Chondrocyte (in vitro differentiated cells): ENCODE data around the gene OR13J1. TPM values are rescaled to one million over a fixed set of nuclear protein-coding genes. Genes with fewer than 3 reads are reported as not detected.

ENCODE experiments used
- DNase-seq: peaks from one replicate; pipeline ENCODE4 v3.0.0; 2021; ENCODE audit warnings: mixed read lengths, low spot score
- H3K27ac Mint-ChIP-seq: one replicate; pipeline ENCODE4 v1.8.0; 2021; ENCODE audit warnings: mild to moderate bottlenecking, moderate library complexity, mixed read lengths; ENCODE audit not compliant: unreplicated experiment
- H3K27me3 Mint-ChIP-seq: 2 replicates; pipeline ENCODE4 v1.8.0; 2021; ENCODE audit warnings: low read depth, mixed read lengths
- H3K36me3 Mint-ChIP-seq: 2 replicates; pipeline ENCODE4 v1.8.0; 2021; ENCODE audit warnings: low read depth, mixed read lengths
- H3K4me1 Mint-ChIP-seq: 2 replicates; pipeline ENCODE4 v1.8.0; 2021; ENCODE audit warnings: low read depth, mild to moderate bottlenecking, mixed read lengths
- H3K4me3 Mint-ChIP-seq: one replicate; pipeline ENCODE4 v1.8.0; 2021; ENCODE audit warnings: mild to moderate bottlenecking, moderate library complexity, mixed read lengths; ENCODE audit not compliant: unreplicated experiment
- H3K9me3 Mint-ChIP-seq: 2 replicates; pipeline ENCODE4 v1.8.0; 2021; ENCODE audit warnings: low read depth, mixed read lengths
- total RNA-seq: library from RNA; stranded (reverse); gene quantifications from 3 replicates; pipeline ENCODE4 v1.2.1, GENCODE V29; 2021
- TF ChIP-seq, protein P1 (sequence below): fragments of 200-600 bp; sonication (generic); IDR thresholded peaks from 2 replicates; pipeline ENCODE4 v1.5.0; 2021; ENCODE audit warnings: antibody characterized with exemption, mild to moderate bottlenecking, moderate library complexity

The OR13J1 gene
- total RNA-seq, 1 donor from 2014 or later = not detected

DNA sequence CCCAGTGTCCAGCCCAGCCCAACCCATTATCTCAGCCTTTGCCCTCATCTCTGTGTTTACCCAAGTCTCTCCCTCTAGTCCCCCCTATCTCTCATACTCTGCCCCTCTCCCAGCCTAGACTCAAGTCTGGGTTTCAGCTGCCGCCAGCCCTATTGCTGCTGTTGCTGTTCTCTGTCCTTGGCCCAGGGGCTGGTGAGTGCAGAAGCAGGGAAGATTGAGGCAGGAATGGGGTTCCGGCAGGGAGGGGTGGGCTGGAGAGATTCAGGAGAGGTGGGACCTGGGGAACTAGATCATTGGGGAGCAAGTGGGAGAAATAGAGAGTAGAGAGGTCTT, 40.5 kb downstream of the OR13J1 start:
- no peaks in the 10 kb centered on the region for H3K36me3 Mint-ChIP-seq
- H3K9me3 Mint-ChIP-seq = no peaks in the 10 kb centered on the region
- H3K4me3 Mint-ChIP-seq = peak overlapping the region; percentile 81
- DNase-seq = no peak
- H3K4me1 Mint-ChIP-seq = peaks cover 47% of the 10 kb centered on the region
- H3K27ac Mint-ChIP-seq = peak overlapping the region; percentile 88
- no peaks in the 10 kb centered on the region for H3K27me3 Mint-ChIP-seq
- TF ChIP-seq, protein P1, sequence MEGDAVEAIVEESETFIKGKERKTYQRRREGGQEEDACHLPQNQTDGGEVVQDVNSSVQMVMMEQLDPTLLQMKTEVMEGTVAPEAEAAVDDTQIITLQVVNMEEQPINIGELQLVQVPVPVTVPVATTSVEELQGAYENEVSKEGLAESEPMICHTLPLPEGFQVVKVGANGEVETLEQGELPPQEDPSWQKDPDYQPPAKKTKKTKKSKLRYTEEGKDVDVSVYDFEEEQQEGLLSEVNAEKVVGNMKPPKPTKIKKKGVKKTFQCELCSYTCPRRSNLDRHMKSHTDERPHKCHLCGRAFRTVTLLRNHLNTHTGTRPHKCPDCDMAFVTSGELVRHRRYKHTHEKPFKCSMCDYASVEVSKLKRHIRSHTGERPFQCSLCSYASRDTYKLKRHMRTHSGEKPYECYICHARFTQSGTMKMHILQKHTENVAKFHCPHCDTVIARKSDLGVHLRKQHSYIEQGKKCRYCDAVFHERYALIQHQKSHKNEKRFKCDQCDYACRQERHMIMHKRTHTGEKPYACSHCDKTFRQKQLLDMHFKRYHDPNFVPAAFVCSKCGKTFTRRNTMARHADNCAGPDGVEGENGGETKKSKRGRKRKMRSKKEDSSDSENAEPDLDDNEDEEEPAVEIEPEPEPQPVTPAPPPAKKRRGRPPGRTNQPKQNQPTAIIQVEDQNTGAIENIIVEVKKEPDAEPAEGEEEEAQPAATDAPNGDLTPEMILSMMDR = no peak

DNA sequence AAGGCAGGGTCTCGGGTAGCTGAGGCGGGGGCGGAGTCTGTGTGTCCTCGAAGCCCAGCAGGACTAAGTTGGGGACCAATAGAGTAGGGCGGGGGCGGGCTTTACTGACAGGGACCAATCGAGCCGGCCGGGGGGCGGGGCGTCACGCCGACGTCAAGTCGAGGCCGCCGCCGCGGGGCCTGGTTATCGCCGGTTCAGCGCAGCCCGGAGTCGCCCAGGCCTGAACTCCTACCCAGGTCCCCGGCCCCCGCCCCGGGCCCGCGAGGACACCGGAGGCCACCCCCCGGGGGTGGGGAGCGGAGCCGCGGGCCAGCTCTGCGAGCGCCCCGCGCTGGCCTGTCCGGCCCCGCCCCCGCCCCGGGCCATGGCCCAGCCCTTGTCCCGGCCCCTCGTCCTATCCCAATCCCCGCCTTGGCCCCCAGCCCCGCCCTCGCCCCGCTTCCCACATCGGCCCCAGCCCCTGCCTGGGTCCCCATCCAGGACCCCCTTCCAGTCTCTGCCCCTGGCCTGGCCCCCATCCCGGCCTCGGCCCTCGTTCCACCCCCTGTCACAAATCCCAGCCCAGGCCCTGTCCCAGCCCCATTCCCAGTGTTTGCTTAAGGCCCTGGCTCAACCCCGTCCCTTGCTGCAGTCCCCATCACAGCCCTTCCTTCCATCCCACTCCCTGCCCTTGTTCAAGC, 41.0 kb downstream of the OR13J1 start, which contains the start of gene TMEM8B:
Gene TMEM8B, plus strand, starts transcription at position 145 of the 680 bp plus-strand sequence. Its CDS starts 220 bp downstream, at position 365.
- peak within 1 kb of the TSS; percentile 97 for H3K27ac Mint-ChIP-seq
- TF ChIP-seq, protein P1 = no peak
- DNase-seq = no peak
- peak within 1 kb of the TSS; percentile 99 for H3K4me3 Mint-ChIP-seq
- peaks cover 43% of the 10 kb centered on the region for H3K4me1 Mint-ChIP-seq
- H3K36me3 Mint-ChIP-seq = no peaks in the 10 kb centered on the region
- H3K27me3 Mint-ChIP-seq = no peaks in the 10 kb centered on the region
- H3K9me3 Mint-ChIP-seq = no peaks in the 10 kb centered on the region

DNA sequence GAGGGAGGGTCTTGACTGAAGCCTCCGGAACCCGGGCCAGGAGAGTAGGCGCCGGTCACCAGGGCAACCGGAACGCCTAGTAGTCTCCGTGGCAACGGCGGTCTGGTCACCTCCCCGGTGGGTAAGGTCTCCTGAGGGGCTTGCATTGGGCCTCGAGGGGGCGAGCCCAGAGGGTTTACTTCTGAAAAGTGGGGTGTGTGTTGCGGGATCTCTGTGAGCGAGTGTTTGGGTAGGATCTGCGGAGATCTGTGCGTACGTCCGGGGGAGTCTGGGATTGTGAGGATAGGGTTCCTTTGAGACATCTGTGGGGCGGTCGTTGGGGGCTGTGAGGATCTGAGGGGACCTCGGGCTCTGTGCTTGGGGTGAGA, 41.5 kb downstream of the OR13J1 start, which contains the start of gene FAM221B:
Gene FAM221B, minus strand, starts transcription at position 17 of the 368 bp plus-strand sequence. CDS start 2,571 bp downstream, outside the sequence.
- Mint-ChIP-seq H3K4me3 (peak within 1 kb of the TSS; percentile 99), H3K36me3 (no peaks in the 10 kb centered on the region), H3K27me3 (no peaks in the 10 kb centered on the region), H3K9me3 (no peaks in the 10 kb centered on the region), H3K27ac (peak within 1 kb of the TSS; percentile 97), H3K4me1 (peaks cover 40% of the 10 kb centered on the region)
- DNase-seq = no peak
- TF ChIP-seq, protein P1 = no peak

- TF ChIP-seq, protein P1 = no peak
- Mint-ChIP-seq H3K4me3 (peak overlapping the region; percentile 39), H3K4me1 (peaks cover 35% of the 10 kb centered on the region), H3K9me3 (no peaks in the 10 kb centered on the region), H3K27ac (peak overlapping the region; percentile 59), H3K36me3 (no peaks in the 10 kb centered on the region), H3K27me3 (no peaks in the 10 kb centered on the region)
- DNase-seq = no peak
These were observed 42.7 kb downstream of the OR13J1 start for GRCh38 chr9:35827486-35827885.

DNA sequence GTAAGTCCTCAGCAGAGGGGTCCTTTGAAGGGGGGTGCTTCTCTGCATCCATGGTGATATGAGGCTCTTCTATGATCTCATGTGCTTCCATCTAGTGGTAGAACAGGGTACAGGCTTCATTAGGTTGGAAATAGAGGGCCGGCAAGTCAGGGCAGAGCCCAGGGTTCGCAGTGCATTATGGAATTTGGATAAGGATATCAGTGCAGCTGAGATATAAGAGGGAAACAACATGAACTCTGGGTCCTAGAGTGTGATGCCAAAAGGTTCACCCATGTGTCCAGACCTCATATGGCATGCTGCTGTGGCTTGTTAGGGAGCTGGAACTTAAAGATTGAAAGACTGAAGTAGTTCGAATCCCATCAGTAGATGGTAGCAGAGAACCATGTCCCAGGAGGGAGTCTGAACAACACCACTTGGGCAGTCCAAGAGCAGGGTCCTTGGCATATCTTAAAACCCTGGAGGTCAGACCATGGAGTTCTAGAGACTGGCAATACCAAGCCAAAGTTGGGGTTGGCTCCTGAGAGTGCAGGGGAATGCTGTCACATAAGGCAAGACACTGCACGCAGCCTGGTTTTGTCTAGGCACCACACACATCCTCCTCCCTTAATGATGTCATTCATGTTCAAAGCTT, 44.0 kb downstream of the OR13J1 start:
- Mint-ChIP-seq H3K36me3 (no peaks in the 10 kb centered on the region), H3K27ac (no peak overlapping the region), H3K27me3 (no peaks in the 10 kb centered on the region), H3K4me1 (peaks cover 35% of the 10 kb centered on the region), H3K9me3 (no peaks in the 10 kb centered on the region), H3K4me3 (no peak overlapping the region)
- TF ChIP-seq, protein P1 = peak; percentile 90
- DNase-seq = no peak
